ENCODE measurements around the gene CDCA7.
"Not testable (repeated sequence)": the region's sequence is repeated elsewhere in the genome, so short reads cannot be mapped to it uniquely, and the experiment has no call there.

CDCA7 gene

GRCh38 chr2:173402405-173402974 is 47.8 kb downstream of the CDCA7 start:
- ATAC-seq = peak; percentile 97
- H3K4me1 Mint-ChIP-seq = peaks cover 4% of the 10 kb centered on the region
- H3K4me3 Mint-ChIP-seq = no peak overlapping the region
- H3K9me3 Mint-ChIP-seq = no peaks in the 10 kb centered on the region
- H3K36me3 Mint-ChIP-seq (ENCODE audit: low read depth) = no peaks in the 10 kb centered on the region
- H3K27ac Mint-ChIP-seq = no peak overlapping the region
- DNase-seq = peak; percentile 80
- H3K27me3 Mint-ChIP-seq = peaks cover 56% of the 10 kb centered on the region

GRCh38 chr2:173404841-173405750 is 50.4 kb downstream of the CDCA7 start:
- H3K27me3 Mint-ChIP-seq = peaks cover 40% of the 10 kb centered on the region
- ATAC-seq = no peak
- H3K4me1 Mint-ChIP-seq = peaks cover 4% of the 10 kb centered on the region
- H3K36me3 Mint-ChIP-seq (ENCODE audit: low read depth) = no peaks in the 10 kb centered on the region
- no peaks in the 10 kb centered on the region for H3K9me3 Mint-ChIP-seq
- no peak overlapping the region for H3K4me3 Mint-ChIP-seq
- DNase-seq = no peak
- H3K27ac Mint-ChIP-seq = no peak overlapping the region

GRCh38 chr2:173407176-173407575 is 52.5 kb downstream of the CDCA7 start:
- Mint-ChIP-seq H3K27me3 (peaks cover 26% of the 10 kb centered on the region), H3K36me3 (ENCODE audit: low read depth) (no peaks in the 10 kb centered on the region), H3K27ac (no peak overlapping the region), H3K4me3 (no peak overlapping the region), H3K9me3 (no peaks in the 10 kb centered on the region), H3K4me1 (peaks cover 4% of the 10 kb centered on the region)
- DNase-seq = no peak
- ATAC-seq = no peak

GRCh38 chr2:173407646-173408045 is 53.0 kb downstream of the CDCA7 start:
- ATAC-seq = no peak
- no peaks in the 10 kb centered on the region for H3K4me1 Mint-ChIP-seq
- no peaks in the 10 kb centered on the region for H3K36me3 Mint-ChIP-seq (ENCODE audit: low read depth)
- peaks cover 21% of the 10 kb centered on the region for H3K27me3 Mint-ChIP-seq
- no peaks in the 10 kb centered on the region for H3K9me3 Mint-ChIP-seq
- H3K4me3 Mint-ChIP-seq = no peak overlapping the region
- H3K27ac Mint-ChIP-seq = no peak overlapping the region
- DNase-seq = no peak

GRCh38 chr2:173410579-173410978 is 55.9 kb downstream of the CDCA7 start:
- H3K27me3 Mint-ChIP-seq = peaks cover 20% of the 10 kb centered on the region
- H3K27ac Mint-ChIP-seq = no peak overlapping the region
- no peaks in the 10 kb centered on the region for H3K9me3 Mint-ChIP-seq
- ATAC-seq (no peak), DNase-seq (no peak)
- no peak overlapping the region for H3K4me3 Mint-ChIP-seq
- H3K4me1 Mint-ChIP-seq = no peaks in the 10 kb centered on the region
- H3K36me3 Mint-ChIP-seq (ENCODE audit: low read depth) = no peaks in the 10 kb centered on the region

- H3K27me3 Mint-ChIP-seq = peaks cover 25% of the 10 kb centered on the region
Measured at GRCh38 chr2:173412628-173413027, 58.0 kb downstream of the CDCA7 start.

GRCh38 chr2:173414823-173415322 is 60.2 kb downstream of the CDCA7 start:
- no peak overlapping the region for H3K4me3 Mint-ChIP-seq
- ATAC-seq = no peak
- no peaks in the 10 kb centered on the region for H3K36me3 Mint-ChIP-seq (ENCODE audit: low read depth)
- no peak for DNase-seq
- H3K4me1 Mint-ChIP-seq = no peaks in the 10 kb centered on the region
- H3K27me3 Mint-ChIP-seq = peaks cover 25% of the 10 kb centered on the region
- H3K9me3 Mint-ChIP-seq = no peaks in the 10 kb centered on the region
- no peak overlapping the region for H3K27ac Mint-ChIP-seq

More at GRCh38 chr2:173412628-173413027, 58.0 kb downstream of the CDCA7 start:
- H3K4me3 Mint-ChIP-seq = no peak overlapping the region
- H3K9me3 Mint-ChIP-seq = no peaks in the 10 kb centered on the region
- ATAC-seq (no peak), DNase-seq (no peak)
- H3K4me1 Mint-ChIP-seq = no peaks in the 10 kb centered on the region
- H3K36me3 Mint-ChIP-seq (ENCODE audit: low read depth) = no peaks in the 10 kb centered on the region
- no peak overlapping the region for H3K27ac Mint-ChIP-seq

- no peak overlapping the region for H3K4me3 Mint-ChIP-seq
- no peaks in the 10 kb centered on the region for H3K36me3 Mint-ChIP-seq (ENCODE audit: low read depth)
- H3K27ac Mint-ChIP-seq = no peak overlapping the region
Measured at GRCh38 chr2:173415431-173416381, 61.0 kb downstream of the CDCA7 start.

GRCh38 chr2:173416415-173417152 is 61.9 kb downstream of the CDCA7 start:
- not testable (repeated sequence) for H3K9me3 Mint-ChIP-seq
- peaks cover 29% of the 10 kb centered on the region for H3K27me3 Mint-ChIP-seq

More at GRCh38 chr2:173415431-173416381, 61.0 kb downstream of the CDCA7 start:
- no peak for ATAC-seq
- no peak for DNase-seq
- Mint-ChIP-seq H3K9me3 (no peaks in the 10 kb centered on the region), H3K27me3 (peaks cover 24% of the 10 kb centered on the region), H3K4me1 (no peaks in the 10 kb centered on the region)

GRCh38 chr2:173417341-173417740 is 62.7 kb downstream of the CDCA7 start:
- Mint-ChIP-seq H3K9me3 (no peaks in the 10 kb centered on the region), H3K4me1 (no peaks in the 10 kb centered on the region), H3K36me3 (ENCODE audit: low read depth) (no peaks in the 10 kb centered on the region), H3K4me3 (no peak overlapping the region), H3K27ac (no peak overlapping the region), H3K27me3 (peaks cover 37% of the 10 kb centered on the region)
- DNase-seq (no peak), ATAC-seq (no peak)

More at GRCh38 chr2:173416415-173417152, 61.9 kb downstream of the CDCA7 start:
- H3K4me1 Mint-ChIP-seq; DNase-seq; H3K27ac Mint-ChIP-seq; H3K36me3 Mint-ChIP-seq (ENCODE audit: low read depth); ATAC-seq; H3K4me3 Mint-ChIP-seq: not testable (repeated sequence)

- no peak overlapping the region for H3K27ac Mint-ChIP-seq
- ATAC-seq (no peak), DNase-seq (no peak)
- H3K9me3 Mint-ChIP-seq = no peaks in the 10 kb centered on the region
- no peaks in the 10 kb centered on the region for H3K36me3 Mint-ChIP-seq (ENCODE audit: low read depth)
- H3K27me3 Mint-ChIP-seq = peaks cover 37% of the 10 kb centered on the region
- no peaks in the 10 kb centered on the region for H3K4me1 Mint-ChIP-seq
- no peak overlapping the region for H3K4me3 Mint-ChIP-seq
Measured at GRCh38 chr2:173417802-173418201, 63.1 kb downstream of the CDCA7 start.
